Astrocyte of the cerebellum (primary cell): ENCODE measurements around the gene HECTD4.
"Not testable (repeated sequence)": the region's sequence is repeated elsewhere in the genome, so short reads cannot be mapped to it uniquely, and the experiment has no call there.

Experiments
- DNase-seq: peaks from one replicate; pipeline ENCODE4 v3.0.0-alpha.2; 2011; ENCODE audit warnings: low read depth
- H3K4me3 ChIP-seq: 2 replicates; pipeline ENCODE4 v1.5.1; 2011; ENCODE audit warnings: mild to moderate bottlenecking, low read depth, low read length, moderate library complexity
- in situ Hi-C: cut with HindIII; loops from 2 replicates; pipeline ENCODE4 v1.10.0; 2017; ENCODE audit warnings: low sequenced_read_pairs
- TF ChIP-seq, protein P1 (sequence below): IDR thresholded peaks from 2 replicates; pipeline ENCODE4 v1.5.1; 2012; ENCODE audit warnings: low read length, low read depth, moderate library complexity, mild to moderate bottlenecking; ENCODE audit errors: missing control alignments

The HECTD4 gene

DNA sequence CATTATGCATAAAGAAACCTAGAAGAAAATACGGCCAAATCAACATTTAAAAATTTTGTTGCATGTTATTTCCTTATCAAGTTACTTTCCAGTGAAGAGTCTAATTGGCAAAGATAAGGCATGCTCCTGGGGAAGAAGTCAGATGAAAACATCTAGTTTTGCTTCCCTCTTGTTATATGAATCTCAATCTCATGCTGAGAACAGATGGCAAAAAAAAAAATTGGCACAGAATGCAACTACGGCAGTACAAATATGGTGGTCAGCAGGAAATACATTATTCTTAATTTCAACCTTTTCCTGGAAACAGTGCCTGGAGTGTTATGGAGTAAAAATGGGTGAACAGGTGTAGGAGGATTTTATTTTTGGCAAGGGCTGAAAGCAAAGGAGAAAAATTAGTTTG, 32.8 kb downstream of the HECTD4 start:
- in situ Hi-C loops, result no loop called here
- no peak overlapping the region for H3K4me3 ChIP-seq
- TF ChIP-seq, protein P1, sequence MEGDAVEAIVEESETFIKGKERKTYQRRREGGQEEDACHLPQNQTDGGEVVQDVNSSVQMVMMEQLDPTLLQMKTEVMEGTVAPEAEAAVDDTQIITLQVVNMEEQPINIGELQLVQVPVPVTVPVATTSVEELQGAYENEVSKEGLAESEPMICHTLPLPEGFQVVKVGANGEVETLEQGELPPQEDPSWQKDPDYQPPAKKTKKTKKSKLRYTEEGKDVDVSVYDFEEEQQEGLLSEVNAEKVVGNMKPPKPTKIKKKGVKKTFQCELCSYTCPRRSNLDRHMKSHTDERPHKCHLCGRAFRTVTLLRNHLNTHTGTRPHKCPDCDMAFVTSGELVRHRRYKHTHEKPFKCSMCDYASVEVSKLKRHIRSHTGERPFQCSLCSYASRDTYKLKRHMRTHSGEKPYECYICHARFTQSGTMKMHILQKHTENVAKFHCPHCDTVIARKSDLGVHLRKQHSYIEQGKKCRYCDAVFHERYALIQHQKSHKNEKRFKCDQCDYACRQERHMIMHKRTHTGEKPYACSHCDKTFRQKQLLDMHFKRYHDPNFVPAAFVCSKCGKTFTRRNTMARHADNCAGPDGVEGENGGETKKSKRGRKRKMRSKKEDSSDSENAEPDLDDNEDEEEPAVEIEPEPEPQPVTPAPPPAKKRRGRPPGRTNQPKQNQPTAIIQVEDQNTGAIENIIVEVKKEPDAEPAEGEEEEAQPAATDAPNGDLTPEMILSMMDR, result no peak
- peak; percentile 60 for DNase-seq

DNA sequence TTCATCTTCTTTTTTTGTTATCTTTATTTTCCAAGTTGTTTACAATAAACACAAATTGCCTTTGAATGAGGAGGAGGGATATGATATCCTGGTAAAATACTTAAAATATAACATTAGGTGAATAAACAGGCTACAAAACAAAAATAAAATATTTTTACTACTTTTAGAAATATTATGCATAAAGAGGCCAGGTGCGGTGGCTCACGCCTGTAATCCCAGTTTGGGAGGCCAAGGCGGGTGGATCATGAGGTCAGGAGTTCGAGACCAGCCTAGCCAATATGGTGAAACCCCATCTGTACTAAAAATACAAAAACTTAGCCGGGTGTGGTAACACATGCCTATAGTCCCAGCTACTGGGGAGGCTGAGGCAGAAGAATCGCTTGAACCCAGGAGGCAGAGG, 33.3 kb downstream of the HECTD4 start:
- in situ Hi-C loops, DNase-seq, H3K4me3 ChIP-seq: not testable (repeated sequence)

DNA sequence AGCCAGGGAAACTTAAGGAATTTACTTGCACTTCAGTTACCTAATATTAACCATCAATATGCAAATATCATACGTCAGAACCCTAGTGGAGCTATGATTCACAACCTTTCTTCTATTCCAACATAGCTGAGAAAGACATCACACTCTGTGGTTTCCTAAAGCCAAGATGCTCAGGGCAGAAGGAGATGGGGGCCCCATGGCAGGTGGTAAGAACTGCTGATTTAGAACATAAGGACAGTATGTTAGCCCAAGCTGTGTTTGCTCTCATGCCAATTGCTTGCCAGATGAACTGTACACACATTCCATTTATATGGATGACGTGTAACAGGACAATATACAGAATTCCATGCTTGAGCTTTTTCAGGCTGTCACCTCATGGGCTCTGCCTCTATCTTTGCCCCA, 34.6 kb downstream of the HECTD4 start:
- DNase-seq, result peak; percentile 93
- H3K4me3 ChIP-seq, result no peak overlapping the region
- in situ Hi-C loops, result no loop called here
- TF ChIP-seq, protein P1, result no peak

DNA sequence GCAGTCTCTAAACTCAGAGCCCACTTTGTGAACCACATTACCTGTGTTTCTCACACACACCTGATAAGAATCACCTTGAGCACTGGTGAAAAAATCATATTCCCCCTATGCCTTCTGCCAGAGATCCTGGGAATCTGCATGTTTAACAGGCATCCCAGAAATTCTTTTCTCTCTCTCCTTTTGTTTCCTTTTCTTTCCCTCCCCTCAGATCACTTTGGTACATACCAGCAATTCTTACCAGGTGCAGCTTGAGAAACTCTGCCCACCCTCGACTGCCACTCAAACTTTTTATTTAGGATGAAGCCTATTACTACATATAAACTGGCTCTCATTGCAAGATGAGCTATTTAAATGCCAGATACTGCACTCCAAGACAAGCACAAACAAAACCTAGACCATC, 36.0 kb downstream of the HECTD4 start:
- no peak overlapping the region for H3K4me3 ChIP-seq
- in situ Hi-C loops, result no loop called here
- TF ChIP-seq, protein P1, result no peak
- no peak for DNase-seq

DNA sequence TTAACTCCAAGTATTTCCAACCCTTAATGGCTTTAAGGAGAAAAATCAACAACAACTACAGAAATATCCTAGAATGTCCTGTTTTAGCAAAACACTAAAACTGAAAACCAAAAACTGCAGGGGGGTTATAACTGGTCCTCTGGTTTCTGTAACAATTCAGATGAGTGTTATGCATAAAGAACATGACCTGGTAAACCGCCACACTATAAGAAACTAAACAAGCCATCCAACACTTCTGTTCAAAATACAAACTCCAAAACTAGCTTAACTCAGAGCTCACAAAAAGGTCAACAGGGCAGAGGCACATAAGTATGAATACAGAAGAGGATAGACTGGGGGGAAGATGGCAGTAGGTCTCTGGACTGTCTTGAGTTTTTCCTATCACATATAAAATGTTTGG, 38.0 kb downstream of the HECTD4 start:
- TF ChIP-seq, protein P1, result no peak
- in situ Hi-C loops, result no loop called here
- H3K4me3 ChIP-seq, result no peak overlapping the region
- DNase-seq, result no peak

DNA sequence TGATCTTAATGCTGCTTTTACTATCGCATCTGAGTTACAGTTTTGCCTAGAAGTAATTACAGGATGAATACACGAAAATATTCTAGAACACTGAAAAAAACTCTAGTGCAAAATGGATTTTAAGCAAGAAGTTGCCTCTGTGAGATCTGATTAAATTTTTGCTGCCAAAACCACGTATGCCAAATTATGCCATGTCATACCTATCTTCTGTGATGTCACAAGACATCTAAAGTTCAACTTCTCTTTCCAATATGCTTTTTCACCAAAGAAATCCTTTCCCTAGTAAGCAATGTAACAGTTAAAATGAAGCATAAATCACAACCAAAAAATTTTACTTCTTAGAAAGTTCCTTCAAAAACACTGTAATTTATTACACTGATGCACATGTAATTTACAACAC, 39.6 kb downstream of the HECTD4 start:
- in situ Hi-C loops, result no loop called here
- no peak overlapping the region for H3K4me3 ChIP-seq
- no peak for DNase-seq
- TF ChIP-seq, protein P1, result no peak

DNA sequence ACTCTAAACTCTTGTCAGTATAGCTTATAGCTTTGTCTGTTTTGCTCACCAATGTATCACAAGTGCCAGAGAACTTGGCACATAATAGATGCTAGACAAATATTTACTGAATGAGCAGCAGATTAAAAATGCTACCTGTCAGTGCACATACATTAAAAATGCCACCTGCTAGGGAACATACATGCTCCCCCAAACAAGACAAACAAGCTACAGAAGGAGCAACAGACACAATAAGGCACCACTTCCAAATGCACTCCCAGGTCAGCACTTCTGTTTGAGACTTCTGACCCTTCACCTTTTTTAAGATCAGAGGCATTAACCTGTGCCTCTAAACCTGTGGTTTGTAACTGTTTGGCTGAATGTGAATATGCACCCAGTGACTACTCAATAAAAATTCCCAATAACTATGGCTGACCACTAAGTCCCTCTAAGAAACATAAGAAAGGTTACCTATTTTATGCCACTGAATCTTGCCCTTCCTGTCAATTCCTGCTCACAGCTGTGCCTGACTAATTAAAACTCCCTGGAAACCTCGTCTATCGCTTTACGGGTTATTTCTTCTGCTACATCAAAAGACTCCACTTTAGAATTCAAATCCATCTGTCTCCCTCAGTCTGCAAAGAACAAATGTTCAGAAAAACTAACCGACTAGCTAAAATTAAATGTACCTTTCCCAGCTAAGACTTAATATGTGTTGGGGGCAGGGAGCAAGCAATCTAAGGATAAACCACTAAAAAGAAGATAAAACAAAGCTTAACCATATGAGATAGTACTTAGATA, 41.0 kb downstream of the HECTD4 start:
- in situ Hi-C loops, result no loop called here
- TF ChIP-seq, protein P1, result no peak
- no peak overlapping the region for H3K4me3 ChIP-seq
- DNase-seq, result no peak
